ENCODE data around the gene GPR89A. TPM values are rescaled to one million over a fixed set of nuclear protein-coding genes. Genes with fewer than 3 reads are reported as not detected.

Gene GPR89A
- polyA plus RNA-seq, 1 of the 3 experiments (the other 2 are of a cell fraction), result 10.5 TPM

- no peak overlapping the region for H3K9ac ChIP-seq
- TF ChIP-seq, protein P1, sequence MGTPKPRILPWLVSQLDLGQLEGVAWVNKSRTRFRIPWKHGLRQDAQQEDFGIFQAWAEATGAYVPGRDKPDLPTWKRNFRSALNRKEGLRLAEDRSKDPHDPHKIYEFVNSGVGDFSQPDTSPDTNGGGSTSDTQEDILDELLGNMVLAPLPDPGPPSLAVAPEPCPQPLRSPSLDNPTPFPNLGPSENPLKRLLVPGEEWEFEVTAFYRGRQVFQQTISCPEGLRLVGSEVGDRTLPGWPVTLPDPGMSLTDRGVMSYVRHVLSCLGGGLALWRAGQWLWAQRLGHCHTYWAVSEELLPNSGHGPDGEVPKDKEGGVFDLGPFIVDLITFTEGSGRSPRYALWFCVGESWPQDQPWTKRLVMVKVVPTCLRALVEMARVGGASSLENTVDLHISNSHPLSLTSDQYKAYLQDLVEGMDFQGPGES (IDR thresholded peaks at IDR 0.05; ENCODE audit: low read depth, low read length), result no peak
- TF ChIP-seq CTCF (IDR thresholded peaks at IDR 0.05), result no peak
- TF ChIP-seq TEAD4 (IDR thresholded peaks at IDR 0.05; ENCODE audit: borderline replicate concordance, insufficient read depth), result no peak
- TF ChIP-seq SMC3 (IDR thresholded peaks at IDR 0.05; ENCODE audit: low read depth, low read length), result no peak
- TF ChIP-seq ZBTB33 (IDR thresholded peaks at IDR 0.05; ENCODE audit: borderline replicate concordance, low read depth), result no peak
- no peak for TF ChIP-seq GABPA (IDR thresholded peaks at IDR 0.05; ENCODE audit: low read depth)
- TF ChIP-seq, protein P2, sequence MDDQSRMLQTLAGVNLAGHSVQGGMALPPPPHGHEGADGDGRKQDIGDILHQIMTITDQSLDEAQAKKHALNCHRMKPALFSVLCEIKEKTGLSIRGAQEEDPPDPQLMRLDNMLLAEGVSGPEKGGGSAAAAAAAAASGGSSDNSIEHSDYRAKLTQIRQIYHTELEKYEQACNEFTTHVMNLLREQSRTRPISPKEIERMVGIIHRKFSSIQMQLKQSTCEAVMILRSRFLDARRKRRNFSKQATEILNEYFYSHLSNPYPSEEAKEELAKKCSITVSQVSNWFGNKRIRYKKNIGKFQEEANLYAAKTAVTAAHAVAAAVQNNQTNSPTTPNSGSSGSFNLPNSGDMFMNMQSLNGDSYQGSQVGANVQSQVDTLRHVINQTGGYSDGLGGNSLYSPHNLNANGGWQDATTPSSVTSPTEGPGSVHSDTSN (IDR thresholded peaks at IDR 0.05), result no peak
- TF ChIP-seq EZH2phosphoT487 (IDR thresholded peaks at IDR 0.05; ENCODE audit: borderline replicate concordance, low read depth), result no peak
- TF ChIP-seq MXI1 (IDR thresholded peaks at IDR 0.05; ENCODE audit: low read depth, low read length), result no peak
- TF ChIP-seq RFX5 (IDR thresholded peaks at IDR 0.05; ENCODE audit: low read length), result no peak
- TF ChIP-seq, protein P3, sequence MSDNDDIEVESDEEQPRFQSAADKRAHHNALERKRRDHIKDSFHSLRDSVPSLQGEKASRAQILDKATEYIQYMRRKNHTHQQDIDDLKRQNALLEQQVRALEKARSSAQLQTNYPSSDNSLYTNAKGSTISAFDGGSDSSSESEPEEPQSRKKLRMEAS (IDR thresholded peaks at IDR 0.05; ENCODE audit: low read depth), result no peak
- no peaks in the 10 kb centered on the region for H3K79me2 ChIP-seq (ENCODE audit: insufficient read depth)
- H3K9me2 ChIP-seq, result no peaks in the 10 kb centered on the region
- H3K4me2 ChIP-seq, result no peak overlapping the region
- no peak overlapping the region for H2AFZ ChIP-seq (ENCODE audit: low read depth)
- WGBS (ENCODE audit: low lambda C conversion rate), result 76% methylated on average over 7 of the region's 7 CpGs
- CTCF ChIA-PET, result interaction anchor here (7.9 kb wide), 1 partner anchor 15 kb away, joined by 70 read pairs; the partner anchor contains the start of gene CD160
- peaks cover 0 to 16% of the 10 kb centered on the region in 2 experiments; a peak in 1 of 4 replicates for H3K4me1 ChIP-seq (ENCODE audit: control insufficient read depth in 1 of 2, insufficient read depth in 2 of 2, low read depth in 1 of 2, low read length in 1 of 2)
- POLR2A ChIA-PET, result no interaction called here
- no peaks in the 10 kb centered on the region for H3K9me3 ChIP-seq
- no peak for DNase-seq
- no peaks in the 10 kb centered on the region for H3K36me3 ChIP-seq (replicated peaks in 1 of 2; ENCODE audit: control insufficient read depth in 1 of 2, insufficient read depth in 2 of 2, low read length in 1 of 2)
- no peaks in the 10 kb centered on the region for H3F3A ChIP-seq (replicated peaks; ENCODE audit: insufficient read depth)
- H3K27me3 ChIP-seq (ENCODE audit: insufficient read depth), result no peaks in the 10 kb centered on the region
- H4K20me1 ChIP-seq (ENCODE audit: insufficient read depth), result no peaks in the 10 kb centered on the region
- no peak overlapping the region for H3K27ac ChIP-seq (ENCODE audit: low read depth in 2 of 2, low read length in 1 of 2)
- H3K4me3 ChIP-seq (ENCODE audit: low read depth in 2 of 2, low read length in 1 of 2), result no peak overlapping the region
Observed at GRCh38 chr1:145705622-145706021, 97.8 kb downstream of the GPR89A start.

All from SK-N-SH (cell line).